Fibroblast of lung (primary cell): Measurements from ENCODE around the gene LCN15.

ENCODE experiments used
- EZH2 ChIP-seq: IDR thresholded peaks from 2 replicates; pipeline ENCODE4 v1.5.1; 2012; ENCODE audit warnings: low read length, control low read depth, mild to moderate bottlenecking; ENCODE audit errors: missing control alignments
- TF ChIP-seq, protein P1 (sequence below), 2 donors: IDR thresholded peaks in 1 of 2; conservative IDR thresholded peaks in 1 of 2; 1 replicate in 1 of 2; 2 replicates in 1 of 2; pipeline ENCODE4 v1.5.1; 2011 to 2012; ENCODE audit warnings: low read length in 2 of 2, control low read depth in 1 of 2, inconsistent platforms in 1 of 2, low read depth in 1 of 2, mild to moderate bottlenecking in 1 of 2

DNA sequence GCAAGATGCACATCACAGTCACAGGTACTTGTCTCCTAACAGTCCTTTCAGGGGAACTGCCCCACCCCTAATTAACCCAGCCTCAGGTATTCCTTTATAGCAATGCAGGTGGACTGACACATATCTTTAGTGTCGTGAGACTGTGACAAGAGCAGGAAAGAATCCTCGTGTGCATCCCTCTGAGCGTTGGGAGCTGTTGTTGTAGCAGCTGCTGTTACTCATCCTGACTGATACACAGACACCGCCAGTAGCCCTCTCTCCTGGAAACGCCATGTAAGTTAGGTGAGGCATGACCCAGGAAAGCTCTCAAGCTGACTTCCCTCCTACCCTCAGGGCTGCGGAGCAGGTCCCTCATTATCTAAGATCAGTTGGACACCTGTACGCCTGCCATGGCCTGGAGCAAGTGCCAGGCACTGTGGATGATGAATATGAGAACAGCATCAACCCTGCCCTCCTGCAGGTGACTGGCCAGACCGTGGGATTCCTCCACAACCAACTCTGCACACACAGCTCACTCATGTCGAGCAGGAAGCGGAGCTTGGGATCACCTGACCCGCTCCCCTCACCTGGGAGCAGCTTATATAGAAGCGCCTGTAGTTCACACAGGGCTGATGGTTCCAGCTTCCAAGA is 10.2 kb upstream of the LCN15 start:
- TF ChIP-seq, protein P1, sequence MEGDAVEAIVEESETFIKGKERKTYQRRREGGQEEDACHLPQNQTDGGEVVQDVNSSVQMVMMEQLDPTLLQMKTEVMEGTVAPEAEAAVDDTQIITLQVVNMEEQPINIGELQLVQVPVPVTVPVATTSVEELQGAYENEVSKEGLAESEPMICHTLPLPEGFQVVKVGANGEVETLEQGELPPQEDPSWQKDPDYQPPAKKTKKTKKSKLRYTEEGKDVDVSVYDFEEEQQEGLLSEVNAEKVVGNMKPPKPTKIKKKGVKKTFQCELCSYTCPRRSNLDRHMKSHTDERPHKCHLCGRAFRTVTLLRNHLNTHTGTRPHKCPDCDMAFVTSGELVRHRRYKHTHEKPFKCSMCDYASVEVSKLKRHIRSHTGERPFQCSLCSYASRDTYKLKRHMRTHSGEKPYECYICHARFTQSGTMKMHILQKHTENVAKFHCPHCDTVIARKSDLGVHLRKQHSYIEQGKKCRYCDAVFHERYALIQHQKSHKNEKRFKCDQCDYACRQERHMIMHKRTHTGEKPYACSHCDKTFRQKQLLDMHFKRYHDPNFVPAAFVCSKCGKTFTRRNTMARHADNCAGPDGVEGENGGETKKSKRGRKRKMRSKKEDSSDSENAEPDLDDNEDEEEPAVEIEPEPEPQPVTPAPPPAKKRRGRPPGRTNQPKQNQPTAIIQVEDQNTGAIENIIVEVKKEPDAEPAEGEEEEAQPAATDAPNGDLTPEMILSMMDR (conservative IDR thresholded peaks at IDR 0.05 in 1 of 2, IDR thresholded peaks at IDR 0.05 in 1 of 2; ENCODE audit: low read depth in 1 of 2, low read length in 2 of 2), result no peak
- no peak for TF ChIP-seq EZH2
